ENCODE data around the gene BATF.

DNA sequence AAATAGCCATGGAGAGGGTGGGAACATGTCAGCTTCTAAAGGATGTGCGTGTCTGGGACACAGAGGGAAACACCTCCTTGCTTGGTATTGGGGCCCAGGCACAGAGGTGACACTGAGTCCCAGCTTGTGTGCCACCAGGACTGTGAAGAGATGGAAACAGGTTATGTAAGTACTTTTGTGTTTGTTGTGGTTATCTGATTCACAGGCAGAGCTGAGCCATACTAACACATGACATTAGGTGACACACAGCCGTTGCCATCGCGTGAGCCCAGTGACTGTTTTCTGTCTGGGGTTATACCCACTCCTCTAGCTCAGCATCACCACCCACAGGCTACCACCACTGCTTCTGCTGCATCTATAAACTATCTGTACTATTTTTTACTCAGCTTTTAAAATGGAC, 44.1 kb downstream of the BATF start:
- TF ChIP-seq TAF1 (IDR thresholded peaks at IDR 0.05; ENCODE audit: low read depth, low read length) = no peak
- TF ChIP-seq, protein P1, sequence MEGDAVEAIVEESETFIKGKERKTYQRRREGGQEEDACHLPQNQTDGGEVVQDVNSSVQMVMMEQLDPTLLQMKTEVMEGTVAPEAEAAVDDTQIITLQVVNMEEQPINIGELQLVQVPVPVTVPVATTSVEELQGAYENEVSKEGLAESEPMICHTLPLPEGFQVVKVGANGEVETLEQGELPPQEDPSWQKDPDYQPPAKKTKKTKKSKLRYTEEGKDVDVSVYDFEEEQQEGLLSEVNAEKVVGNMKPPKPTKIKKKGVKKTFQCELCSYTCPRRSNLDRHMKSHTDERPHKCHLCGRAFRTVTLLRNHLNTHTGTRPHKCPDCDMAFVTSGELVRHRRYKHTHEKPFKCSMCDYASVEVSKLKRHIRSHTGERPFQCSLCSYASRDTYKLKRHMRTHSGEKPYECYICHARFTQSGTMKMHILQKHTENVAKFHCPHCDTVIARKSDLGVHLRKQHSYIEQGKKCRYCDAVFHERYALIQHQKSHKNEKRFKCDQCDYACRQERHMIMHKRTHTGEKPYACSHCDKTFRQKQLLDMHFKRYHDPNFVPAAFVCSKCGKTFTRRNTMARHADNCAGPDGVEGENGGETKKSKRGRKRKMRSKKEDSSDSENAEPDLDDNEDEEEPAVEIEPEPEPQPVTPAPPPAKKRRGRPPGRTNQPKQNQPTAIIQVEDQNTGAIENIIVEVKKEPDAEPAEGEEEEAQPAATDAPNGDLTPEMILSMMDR (IDR thresholded peaks at IDR 0.05; ENCODE audit: control extremely low read depth in 1 of 3, insufficient read depth in 1 of 3, low read depth in 1 of 3, low read length in 3 of 3) = no peak
- no peak for TF ChIP-seq ASH2L (IDR thresholded peaks at IDR 0.05; ENCODE audit: low read length)
- TF ChIP-seq CHD2 (IDR thresholded peaks at IDR 0.05; ENCODE audit: low read length) = no peak
- TF ChIP-seq, protein P2, sequence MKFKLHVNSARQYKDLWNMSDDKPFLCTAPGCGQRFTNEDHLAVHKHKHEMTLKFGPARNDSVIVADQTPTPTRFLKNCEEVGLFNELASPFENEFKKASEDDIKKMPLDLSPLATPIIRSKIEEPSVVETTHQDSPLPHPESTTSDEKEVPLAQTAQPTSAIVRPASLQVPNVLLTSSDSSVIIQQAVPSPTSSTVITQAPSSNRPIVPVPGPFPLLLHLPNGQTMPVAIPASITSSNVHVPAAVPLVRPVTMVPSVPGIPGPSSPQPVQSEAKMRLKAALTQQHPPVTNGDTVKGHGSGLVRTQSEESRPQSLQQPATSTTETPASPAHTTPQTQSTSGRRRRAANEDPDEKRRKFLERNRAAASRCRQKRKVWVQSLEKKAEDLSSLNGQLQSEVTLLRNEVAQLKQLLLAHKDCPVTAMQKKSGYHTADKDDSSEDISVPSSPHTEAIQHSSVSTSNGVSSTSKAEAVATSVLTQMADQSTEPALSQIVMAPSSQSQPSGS (IDR thresholded peaks at IDR 0.05; ENCODE audit: low read length) = no peak

All from H1 (cell line).